Measurements from ENCODE around the gene MRPS9.

The MRPS9 gene

DNA sequence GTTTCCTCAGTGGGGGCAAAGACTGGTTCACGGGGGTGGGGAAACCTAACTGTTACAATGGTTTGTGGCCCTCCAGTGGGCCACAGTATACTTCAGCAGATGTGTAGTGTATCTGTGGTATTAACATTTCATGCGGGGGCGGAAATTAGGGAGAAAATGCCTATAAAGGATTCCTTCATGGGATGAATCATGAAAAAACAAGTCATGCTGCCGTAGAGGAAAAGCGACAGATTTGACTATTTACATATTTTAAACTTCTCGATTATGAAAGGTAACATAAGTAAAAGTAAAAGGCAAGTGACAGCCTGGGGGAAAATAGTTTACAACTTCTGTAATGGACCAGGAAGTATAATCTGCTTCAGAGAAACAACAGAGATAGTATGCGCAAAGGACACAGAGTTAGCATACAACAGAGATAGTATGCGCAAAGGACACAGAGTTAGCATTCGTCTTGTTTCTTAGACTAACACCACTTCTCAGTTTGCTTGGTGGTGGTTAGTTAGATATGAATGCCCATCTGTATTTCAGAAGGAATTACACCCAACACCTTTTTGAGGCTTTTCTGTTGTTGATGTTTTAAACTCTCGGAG is 41.1 kb downstream of the MRPS9 start:
- no peak overlapping the region for H3K23ac ChIP-seq (ENCODE audit: low read length)
- H3K4me1 ChIP-seq (ENCODE audit: control insufficient read depth, low read depth, low read length) = peaks cover 6% of the 10 kb centered on the region
- H3K36me3 ChIP-seq (ENCODE audit: control insufficient read depth, insufficient read depth, low read length) = no peaks in the 10 kb centered on the region
- no peak overlapping the region for H2BK15ac ChIP-seq (replicated peaks; ENCODE audit: low read depth)
- DNase-seq = peak; percentile 31
- peak overlapping the region; percentile 51 for H3K18ac ChIP-seq (ENCODE audit: low read length)
- H2BK120ac ChIP-seq (ENCODE audit: low read depth, low read length) = no peak overlapping the region
- H3K79me2 ChIP-seq (ENCODE audit: control insufficient read depth, insufficient read depth, low read length) = no peaks in the 10 kb centered on the region
- H3K56ac ChIP-seq (ENCODE audit: low read length) = no peak overlapping the region
- no peak overlapping the region for H3K27ac ChIP-seq (ENCODE audit: low read depth, low read length)
- no peak overlapping the region for H3K4me2 ChIP-seq (ENCODE audit: low read length)
- H3K4ac ChIP-seq (ENCODE audit: low read depth, low read length) = no peak overlapping the region
- no peak overlapping the region for H3K9ac ChIP-seq (ENCODE audit: low read length)
- no peaks in the 10 kb centered on the region for H3K79me1 ChIP-seq (ENCODE audit: low read length)
- no peak overlapping the region for H2AK5ac ChIP-seq (ENCODE audit: low read length)
- no peak overlapping the region for H3K4me3 ChIP-seq (ENCODE audit: low read length)
- no peak overlapping the region for H4K5ac ChIP-seq (ENCODE audit: low read length)
- H3K27me3 ChIP-seq (ENCODE audit: insufficient read depth, low read length, poor library complexity) = no peaks in the 10 kb centered on the region
- WGBS (ENCODE audit: extremely low coverage, insufficient coverage, low lambda C conversion rate) = no CpG with 5 or more reads among the region's 10 CpGs
- no peak overlapping the region for H2BK5ac ChIP-seq (ENCODE audit: low read length)
- no peak overlapping the region for H4K8ac ChIP-seq (ENCODE audit: low read depth, low read length)

DNA sequence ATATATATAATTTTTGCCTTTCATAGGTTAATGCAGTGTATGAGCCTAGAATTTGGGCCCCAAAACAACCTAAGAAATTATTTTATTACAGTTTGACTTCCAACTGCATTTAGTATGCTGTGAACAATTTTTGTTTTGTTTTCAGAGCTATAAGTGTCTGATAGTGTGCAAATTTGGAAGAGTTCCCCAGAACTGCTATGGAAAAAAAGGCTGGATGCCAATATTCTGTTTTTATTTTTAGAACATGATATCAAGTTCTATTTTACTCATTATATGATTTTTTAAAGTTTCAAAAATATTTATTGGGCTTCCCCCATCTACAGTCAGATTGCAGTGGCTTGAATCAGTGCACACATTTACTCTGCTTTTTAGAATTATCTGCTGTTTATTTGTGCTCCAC is 42.6 kb downstream of the MRPS9 start:
- Histone ChIP-seq H3K79me1 (ENCODE audit: low read length) (no peaks in the 10 kb centered on the region), H3K27me3 (ENCODE audit: insufficient read depth, low read length, poor library complexity) (no peaks in the 10 kb centered on the region), H3K4me2 (ENCODE audit: low read length) (no peak overlapping the region), H3K23ac (ENCODE audit: low read length) (no peak overlapping the region), H3K4ac (ENCODE audit: low read depth, low read length) (no peak overlapping the region), H4K8ac (ENCODE audit: low read depth, low read length) (no peak overlapping the region), H3K56ac (ENCODE audit: low read length) (no peak overlapping the region), H3K9ac (ENCODE audit: low read length) (no peak overlapping the region), H2BK5ac (ENCODE audit: low read length) (no peak overlapping the region), H3K18ac (ENCODE audit: low read length) (no peak overlapping the region), H4K5ac (ENCODE audit: low read length) (no peak overlapping the region), H2BK120ac (ENCODE audit: low read depth, low read length) (no peak overlapping the region), H3K4me1 (ENCODE audit: control insufficient read depth, low read depth, low read length) (peaks cover 6% of the 10 kb centered on the region), H2AK5ac (ENCODE audit: low read length) (no peak overlapping the region), H3K79me2 (ENCODE audit: control insufficient read depth, insufficient read depth, low read length) (no peaks in the 10 kb centered on the region), H3K36me3 (ENCODE audit: control insufficient read depth, insufficient read depth, low read length) (no peaks in the 10 kb centered on the region), H3K27ac (ENCODE audit: low read depth, low read length) (no peak overlapping the region), H3K4me3 (ENCODE audit: low read length) (no peak overlapping the region), H2BK15ac (replicated peaks; ENCODE audit: low read depth) (no peak overlapping the region)
- DNase-seq = no peak

DNA sequence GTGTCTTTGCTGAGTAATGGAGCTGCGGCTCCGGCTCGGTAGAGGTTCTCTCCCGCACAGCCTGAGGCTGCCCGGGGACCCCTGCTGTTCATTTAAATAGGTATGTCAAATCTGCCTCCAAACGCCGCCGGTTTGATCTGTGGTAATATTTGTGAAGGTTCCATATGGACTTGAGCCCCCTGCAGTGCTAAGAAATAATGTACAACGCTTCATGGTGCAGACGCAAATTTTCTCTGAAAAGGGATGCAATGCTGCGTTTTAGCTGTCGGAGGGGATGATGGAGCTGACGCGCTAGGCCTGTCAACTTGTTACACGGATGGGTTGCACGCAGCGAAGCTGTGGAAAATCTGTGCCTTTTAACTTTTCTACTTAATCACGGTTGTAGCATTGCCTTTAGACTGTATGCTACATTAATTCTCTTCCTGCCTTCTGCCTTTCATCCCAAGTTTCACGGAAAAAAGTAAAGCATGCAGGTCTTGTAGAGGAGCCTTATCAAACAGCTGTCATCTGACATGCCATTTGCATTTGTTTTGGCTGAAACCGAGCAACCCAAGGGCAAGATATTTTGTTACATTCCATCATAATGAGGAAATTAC is 43.2 kb downstream of the MRPS9 start:
- no peaks in the 10 kb centered on the region for H3K36me3 ChIP-seq (ENCODE audit: control insufficient read depth, insufficient read depth, low read length)
- H3K56ac ChIP-seq (ENCODE audit: low read length) = no peak overlapping the region
- no CpG with 5 or more reads among the region's 20 CpGs for WGBS (ENCODE audit: extremely low coverage, insufficient coverage, low lambda C conversion rate)
- H3K9ac ChIP-seq (ENCODE audit: low read length) = no peak overlapping the region
- no peaks in the 10 kb centered on the region for H3K27me3 ChIP-seq (ENCODE audit: insufficient read depth, low read length, poor library complexity)
- DNase-seq = peak; percentile 87
- H4K5ac ChIP-seq (ENCODE audit: low read length) = no peak overlapping the region
- no peaks in the 10 kb centered on the region for H3K79me1 ChIP-seq (ENCODE audit: low read length)
- H2AK5ac ChIP-seq (ENCODE audit: low read length) = no peak overlapping the region
- no peak overlapping the region for H3K4ac ChIP-seq (ENCODE audit: low read depth, low read length)
- H2BK120ac ChIP-seq (ENCODE audit: low read depth, low read length) = no peak overlapping the region
- no peak overlapping the region for H4K8ac ChIP-seq (ENCODE audit: low read depth, low read length)
- H3K27ac ChIP-seq (ENCODE audit: low read depth, low read length) = no peak overlapping the region
- H3K4me1 ChIP-seq (ENCODE audit: control insufficient read depth, low read depth, low read length) = peaks cover 6% of the 10 kb centered on the region
- H3K18ac ChIP-seq (ENCODE audit: low read length) = no peak overlapping the region
- H2BK5ac ChIP-seq (ENCODE audit: low read length) = no peak overlapping the region
- H3K23ac ChIP-seq (ENCODE audit: low read length) = no peak overlapping the region
- no peak overlapping the region for H2BK15ac ChIP-seq (replicated peaks; ENCODE audit: low read depth)
- H3K79me2 ChIP-seq (ENCODE audit: control insufficient read depth, insufficient read depth, low read length) = no peaks in the 10 kb centered on the region
- no peak overlapping the region for H3K4me2 ChIP-seq (ENCODE audit: low read length)
- no peak overlapping the region for H3K4me3 ChIP-seq (ENCODE audit: low read length)

DNA sequence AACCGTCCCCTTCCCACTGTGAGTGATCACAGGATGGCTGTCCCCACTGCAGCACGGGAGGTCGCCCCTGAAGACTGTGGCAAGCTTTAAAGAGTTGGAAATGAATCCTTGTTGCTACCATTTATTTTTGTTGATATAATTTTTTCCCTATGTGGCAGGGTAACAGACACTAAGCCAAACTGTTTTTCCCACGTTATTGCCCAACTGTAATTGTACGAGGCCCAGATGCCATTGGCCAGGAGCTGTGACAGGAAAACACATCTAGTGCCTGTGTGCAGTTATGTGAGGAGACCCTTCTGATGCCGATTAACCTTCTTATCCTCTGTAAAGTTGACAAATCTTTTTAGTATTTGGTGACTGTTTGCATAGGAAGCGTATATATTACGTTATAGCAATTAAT is 44.2 kb downstream of the MRPS9 start:
- no peak overlapping the region for H3K4me3 ChIP-seq (ENCODE audit: low read length)
- H3K36me3 ChIP-seq (ENCODE audit: control insufficient read depth, insufficient read depth, low read length) = no peaks in the 10 kb centered on the region
- H3K27ac ChIP-seq (ENCODE audit: low read depth, low read length) = no peak overlapping the region
- H3K27me3 ChIP-seq (ENCODE audit: insufficient read depth, low read length, poor library complexity) = no peaks in the 10 kb centered on the region
- no peaks in the 10 kb centered on the region for H3K79me2 ChIP-seq (ENCODE audit: control insufficient read depth, insufficient read depth, low read length)
- H3K56ac ChIP-seq (ENCODE audit: low read length) = no peak overlapping the region
- no peak overlapping the region for H4K5ac ChIP-seq (ENCODE audit: low read length)
- H2BK5ac ChIP-seq (ENCODE audit: low read length) = no peak overlapping the region
- no peak overlapping the region for H3K23ac ChIP-seq (ENCODE audit: low read length)
- H3K4me1 ChIP-seq (ENCODE audit: control insufficient read depth, low read depth, low read length) = peaks cover 6% of the 10 kb centered on the region
- H3K79me1 ChIP-seq (ENCODE audit: low read length) = no peaks in the 10 kb centered on the region
- H3K4ac ChIP-seq (ENCODE audit: low read depth, low read length) = no peak overlapping the region
- H3K4me2 ChIP-seq (ENCODE audit: low read length) = no peak overlapping the region
- whole genome bisulfite sequencing (ENCODE audit: extremely low coverage, insufficient coverage, low lambda C conversion rate) = no CpG with 5 or more reads among the region's 8 CpGs
- DNase-seq = no peak
- no peak overlapping the region for H3K18ac ChIP-seq (ENCODE audit: low read length)
- H4K8ac ChIP-seq (ENCODE audit: low read depth, low read length) = no peak overlapping the region
- no peak overlapping the region for H3K9ac ChIP-seq (ENCODE audit: low read length)
- H2BK15ac ChIP-seq (replicated peaks; ENCODE audit: low read depth) = no peak overlapping the region
- H2BK120ac ChIP-seq (ENCODE audit: low read depth, low read length) = no peak overlapping the region
- no peak overlapping the region for H2AK5ac ChIP-seq (ENCODE audit: low read length)

DNA sequence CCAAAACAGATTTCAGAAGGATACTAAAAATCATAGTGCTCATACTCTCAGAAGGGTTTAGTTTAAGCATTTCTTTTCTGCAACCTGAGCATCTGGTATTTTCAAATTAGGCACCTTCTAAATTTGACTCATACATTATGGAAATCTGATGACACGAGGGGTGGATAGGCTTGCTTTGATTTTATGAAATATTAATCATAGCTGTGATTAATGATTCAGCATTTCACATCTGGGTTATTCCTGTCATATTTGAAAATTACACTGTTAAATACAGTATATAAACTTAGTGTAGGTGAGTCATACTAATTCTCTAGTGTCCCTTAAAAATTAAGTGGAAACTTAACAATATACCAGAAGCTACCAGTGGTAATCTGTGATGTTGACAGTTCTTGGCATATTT is 47.7 kb downstream of the MRPS9 start:
- Histone ChIP-seq H2BK5ac (ENCODE audit: low read length) (no peak overlapping the region), H3K4ac (ENCODE audit: low read depth, low read length) (no peak overlapping the region), H2AK5ac (ENCODE audit: low read length) (no peak overlapping the region), H2BK120ac (ENCODE audit: low read depth, low read length) (no peak overlapping the region), H3K23ac (ENCODE audit: low read length) (no peak overlapping the region), H2BK15ac (replicated peaks; ENCODE audit: low read depth) (no peak overlapping the region), H3K79me1 (ENCODE audit: low read length) (no peaks in the 10 kb centered on the region), H3K36me3 (ENCODE audit: control insufficient read depth, insufficient read depth, low read length) (no peaks in the 10 kb centered on the region), H3K18ac (ENCODE audit: low read length) (no peak overlapping the region), H4K5ac (ENCODE audit: low read length) (no peak overlapping the region), H3K56ac (ENCODE audit: low read length) (no peak overlapping the region), H3K27me3 (ENCODE audit: insufficient read depth, low read length, poor library complexity) (no peaks in the 10 kb centered on the region), H3K79me2 (ENCODE audit: control insufficient read depth, insufficient read depth, low read length) (no peaks in the 10 kb centered on the region), H3K9ac (ENCODE audit: low read length) (no peak overlapping the region), H3K27ac (ENCODE audit: low read depth, low read length) (no peak overlapping the region), H3K4me2 (ENCODE audit: low read length) (no peak overlapping the region), H4K8ac (ENCODE audit: low read depth, low read length) (no peak overlapping the region), H3K4me3 (ENCODE audit: low read length) (no peak overlapping the region), H3K4me1 (ENCODE audit: control insufficient read depth, low read depth, low read length) (peaks cover 3% of the 10 kb centered on the region)
- no peak for DNase-seq
- whole genome bisulfite sequencing (ENCODE audit: extremely low coverage, insufficient coverage, low lambda C conversion rate) = no CpG with 5 or more reads among the region's 1 CpG

DNA sequence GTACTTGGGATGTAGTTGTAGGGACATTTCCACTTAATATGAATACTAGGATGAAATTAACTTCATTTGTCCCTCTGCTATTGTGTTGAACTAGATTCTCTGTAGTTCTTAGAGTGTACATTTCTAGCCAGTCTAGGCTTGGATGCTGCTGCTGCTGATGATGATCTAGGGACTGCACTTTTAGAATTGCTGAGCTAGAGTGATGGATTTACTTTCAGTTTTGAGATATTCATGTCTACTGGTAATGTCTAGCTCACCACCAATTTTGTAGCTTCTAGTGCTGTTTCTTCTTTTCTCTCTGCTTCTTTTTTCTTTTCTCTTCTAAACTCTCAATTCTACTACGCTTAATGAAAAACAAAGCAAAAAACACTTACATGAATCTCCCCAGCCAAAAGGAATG is 49.4 kb downstream of the MRPS9 start:
- H3K23ac ChIP-seq (ENCODE audit: low read length) = no peak overlapping the region
- no peak overlapping the region for H3K4me2 ChIP-seq (ENCODE audit: low read length)
- H3K56ac ChIP-seq (ENCODE audit: low read length) = no peak overlapping the region
- H3K27ac ChIP-seq (ENCODE audit: low read depth, low read length) = no peak overlapping the region
- H3K4me3 ChIP-seq (ENCODE audit: low read length) = no peak overlapping the region
- H2BK15ac ChIP-seq (replicated peaks; ENCODE audit: low read depth) = no peak overlapping the region
- 100% methylated on average over 1 of the region's 1 CpG for WGBS (ENCODE audit: extremely low coverage, insufficient coverage, low lambda C conversion rate)
- no peak overlapping the region for H3K9ac ChIP-seq (ENCODE audit: low read length)
- H2BK5ac ChIP-seq (ENCODE audit: low read length) = no peak overlapping the region
- no peaks in the 10 kb centered on the region for H3K79me1 ChIP-seq (ENCODE audit: low read length)
- H4K5ac ChIP-seq (ENCODE audit: low read length) = no peak overlapping the region
- DNase-seq = no peak
- no peaks in the 10 kb centered on the region for H3K27me3 ChIP-seq (ENCODE audit: insufficient read depth, low read length, poor library complexity)
- no peak overlapping the region for H2AK5ac ChIP-seq (ENCODE audit: low read length)
- no peak overlapping the region for H2BK120ac ChIP-seq (ENCODE audit: low read depth, low read length)
- H3K4ac ChIP-seq (ENCODE audit: low read depth, low read length) = no peak overlapping the region
- H3K36me3 ChIP-seq (ENCODE audit: control insufficient read depth, insufficient read depth, low read length) = no peaks in the 10 kb centered on the region
- H3K79me2 ChIP-seq (ENCODE audit: control insufficient read depth, insufficient read depth, low read length) = no peaks in the 10 kb centered on the region
- no peak overlapping the region for H4K8ac ChIP-seq (ENCODE audit: low read depth, low read length)
- no peak overlapping the region for H3K18ac ChIP-seq (ENCODE audit: low read length)
- no peaks in the 10 kb centered on the region for H3K4me1 ChIP-seq (ENCODE audit: control insufficient read depth, low read depth, low read length)
